ENCODE measurements around the gene FAM163A.
A peak's percentile ranks its signal among the peaks of the same experiment; 100 is the strongest.

The FAM163A gene

GRCh38 chr1:179767996-179768395, 24.9 kb downstream of the FAM163A start:
- H3K79me1 ChIP-seq (ENCODE audit: low read length) = no peaks in the 10 kb centered on the region
- no peak overlapping the region for H4K5ac ChIP-seq (ENCODE audit: low read length)
- H3K4me3 ChIP-seq (ENCODE audit: low read length) = no peak overlapping the region
- no peak overlapping the region for H3K56ac ChIP-seq (ENCODE audit: low read length)
- no peak overlapping the region for H2AK5ac ChIP-seq (ENCODE audit: low read length)
- no peak overlapping the region for H2BK15ac ChIP-seq (replicated peaks; ENCODE audit: low read depth)
- H3K27me3 ChIP-seq (ENCODE audit: insufficient read depth, low read length, poor library complexity) = no peaks in the 10 kb centered on the region
- no peak overlapping the region for H3K27ac ChIP-seq (ENCODE audit: low read depth, low read length)
- no peak overlapping the region for H3K4me2 ChIP-seq (ENCODE audit: low read length)
- no peak overlapping the region for H3K4ac ChIP-seq (ENCODE audit: low read depth, low read length)
- H3K36me3 ChIP-seq (ENCODE audit: control insufficient read depth, insufficient read depth, low read length) = no peaks in the 10 kb centered on the region
- H2BK120ac ChIP-seq (ENCODE audit: low read depth, low read length) = no peak overlapping the region
- H2BK5ac ChIP-seq (ENCODE audit: low read length) = no peak overlapping the region
- no peak overlapping the region for H3K18ac ChIP-seq (ENCODE audit: low read length)
- H3K4me1 ChIP-seq (ENCODE audit: control insufficient read depth, low read depth, low read length) = no peaks in the 10 kb centered on the region
- no peak for DNase-seq
- no CpG with 5 or more reads among the region's 2 CpGs for WGBS (ENCODE audit: extremely low coverage, insufficient coverage, low lambda C conversion rate)
- H3K23ac ChIP-seq (ENCODE audit: low read length) = no peak overlapping the region
- no peak overlapping the region for H3K9ac ChIP-seq (ENCODE audit: low read length)
- H3K79me2 ChIP-seq (ENCODE audit: control insufficient read depth, insufficient read depth, low read length) = no peaks in the 10 kb centered on the region
- no peak overlapping the region for H4K8ac ChIP-seq (ENCODE audit: low read depth, low read length)

GRCh38 chr1:179770887-179771502, 27.9 kb downstream of the FAM163A start:
- Histone ChIP-seq H3K23ac (ENCODE audit: low read length) (no peak overlapping the region), H4K8ac (ENCODE audit: low read depth, low read length) (no peak overlapping the region)
- no CpG with 5 or more reads among the region's 9 CpGs for WGBS (ENCODE audit: extremely low coverage, insufficient coverage, low lambda C conversion rate)

GRCh38 chr1:179773264-179773663, 30.2 kb downstream of the FAM163A start:
- Histone ChIP-seq H2BK120ac (ENCODE audit: low read depth, low read length) (no peak overlapping the region), H3K4me1 (ENCODE audit: control insufficient read depth, low read depth, low read length) (no peaks in the 10 kb centered on the region), H3K79me2 (ENCODE audit: control insufficient read depth, insufficient read depth, low read length) (no peaks in the 10 kb centered on the region), H3K27ac (ENCODE audit: low read depth, low read length) (no peak overlapping the region), H4K5ac (ENCODE audit: low read length) (no peak overlapping the region), H3K4me3 (ENCODE audit: low read length) (no peak overlapping the region), H3K27me3 (ENCODE audit: insufficient read depth, low read length, poor library complexity) (no peaks in the 10 kb centered on the region), H3K23ac (ENCODE audit: low read length) (no peak overlapping the region), H3K79me1 (ENCODE audit: low read length) (no peaks in the 10 kb centered on the region), H3K56ac (ENCODE audit: low read length) (no peak overlapping the region), H2AK5ac (ENCODE audit: low read length) (no peak overlapping the region), H3K4ac (ENCODE audit: low read depth, low read length) (no peak overlapping the region), H3K4me2 (ENCODE audit: low read length) (no peak overlapping the region), H3K18ac (ENCODE audit: low read length) (no peak overlapping the region), H3K36me3 (ENCODE audit: control insufficient read depth, insufficient read depth, low read length) (no peaks in the 10 kb centered on the region), H3K9ac (ENCODE audit: low read length) (no peak overlapping the region), H2BK15ac (replicated peaks; ENCODE audit: low read depth) (no peak overlapping the region), H4K8ac (ENCODE audit: low read depth, low read length) (no peak overlapping the region), H2BK5ac (ENCODE audit: low read length) (no peak overlapping the region)
- no CpG with 5 or more reads among the region's 4 CpGs for WGBS (ENCODE audit: extremely low coverage, insufficient coverage, low lambda C conversion rate)
- DNase-seq = no peak

More at GRCh38 chr1:179770887-179771502, 27.9 kb downstream of the FAM163A start:
- no peak overlapping the region for H3K9ac ChIP-seq (ENCODE audit: low read length)
- no peaks in the 10 kb centered on the region for H3K36me3 ChIP-seq (ENCODE audit: control insufficient read depth, insufficient read depth, low read length)
- H4K5ac ChIP-seq (ENCODE audit: low read length) = no peak overlapping the region
- no peaks in the 10 kb centered on the region for H3K27me3 ChIP-seq (ENCODE audit: insufficient read depth, low read length, poor library complexity)
- H3K4me3 ChIP-seq (ENCODE audit: low read length) = no peak overlapping the region
- H2BK120ac ChIP-seq (ENCODE audit: low read depth, low read length) = no peak overlapping the region
- DNase-seq = peak; percentile 36
- H3K18ac ChIP-seq (ENCODE audit: low read length) = no peak overlapping the region
- no peak overlapping the region for H2BK5ac ChIP-seq (ENCODE audit: low read length)
- H3K4me2 ChIP-seq (ENCODE audit: low read length) = no peak overlapping the region
- H3K79me1 ChIP-seq (ENCODE audit: low read length) = no peaks in the 10 kb centered on the region
- no peak overlapping the region for H3K56ac ChIP-seq (ENCODE audit: low read length)
- no peak overlapping the region for H3K4ac ChIP-seq (ENCODE audit: low read depth, low read length)
- no peaks in the 10 kb centered on the region for H3K79me2 ChIP-seq (ENCODE audit: control insufficient read depth, insufficient read depth, low read length)
- no peak overlapping the region for H2BK15ac ChIP-seq (replicated peaks; ENCODE audit: low read depth)
- no peak overlapping the region for H3K27ac ChIP-seq (ENCODE audit: low read depth, low read length)
- H3K4me1 ChIP-seq (ENCODE audit: control insufficient read depth, low read depth, low read length) = no peaks in the 10 kb centered on the region
- no peak overlapping the region for H2AK5ac ChIP-seq (ENCODE audit: low read length)

GRCh38 chr1:179774000-179774399, 30.9 kb downstream of the FAM163A start:
- Histone ChIP-seq H3K4me3 (ENCODE audit: low read length) (no peak overlapping the region), H3K27ac (ENCODE audit: low read depth, low read length) (no peak overlapping the region), H3K36me3 (ENCODE audit: control insufficient read depth, insufficient read depth, low read length) (no peaks in the 10 kb centered on the region), H3K56ac (ENCODE audit: low read length) (no peak overlapping the region), H3K4me2 (ENCODE audit: low read length) (no peak overlapping the region), H3K9ac (ENCODE audit: low read length) (no peak overlapping the region), H4K5ac (ENCODE audit: low read length) (no peak overlapping the region), H3K79me1 (ENCODE audit: low read length) (no peaks in the 10 kb centered on the region), H3K4me1 (ENCODE audit: control insufficient read depth, low read depth, low read length) (no peaks in the 10 kb centered on the region), H3K23ac (ENCODE audit: low read length) (no peak overlapping the region), H3K79me2 (ENCODE audit: control insufficient read depth, insufficient read depth, low read length) (no peaks in the 10 kb centered on the region), H2BK15ac (replicated peaks; ENCODE audit: low read depth) (no peak overlapping the region), H3K4ac (ENCODE audit: low read depth, low read length) (no peak overlapping the region), H3K27me3 (ENCODE audit: insufficient read depth, low read length, poor library complexity) (no peaks in the 10 kb centered on the region), H2BK5ac (ENCODE audit: low read length) (no peak overlapping the region), H2AK5ac (ENCODE audit: low read length) (no peak overlapping the region), H3K18ac (ENCODE audit: low read length) (no peak overlapping the region), H4K8ac (ENCODE audit: low read depth, low read length) (no peak overlapping the region), H2BK120ac (ENCODE audit: low read depth, low read length) (no peak overlapping the region)
- DNase-seq = no peak
- no CpG with 5 or more reads among the region's 2 CpGs for WGBS (ENCODE audit: extremely low coverage, insufficient coverage, low lambda C conversion rate)

GRCh38 chr1:179774566-179774965, 31.5 kb downstream of the FAM163A start:
- no peak overlapping the region for H3K4ac ChIP-seq (ENCODE audit: low read depth, low read length)
- H2BK15ac ChIP-seq (replicated peaks; ENCODE audit: low read depth) = no peak overlapping the region
- no peak overlapping the region for H2BK120ac ChIP-seq (ENCODE audit: low read depth, low read length)
- no peaks in the 10 kb centered on the region for H3K79me1 ChIP-seq (ENCODE audit: low read length)
- no peak overlapping the region for H3K27ac ChIP-seq (ENCODE audit: low read depth, low read length)
- no peak overlapping the region for H3K4me2 ChIP-seq (ENCODE audit: low read length)
- no peak overlapping the region for H2AK5ac ChIP-seq (ENCODE audit: low read length)
- no peak for DNase-seq
- no peaks in the 10 kb centered on the region for H3K36me3 ChIP-seq (ENCODE audit: control insufficient read depth, insufficient read depth, low read length)
- H3K4me1 ChIP-seq (ENCODE audit: control insufficient read depth, low read depth, low read length) = no peaks in the 10 kb centered on the region
- no peaks in the 10 kb centered on the region for H3K79me2 ChIP-seq (ENCODE audit: control insufficient read depth, insufficient read depth, low read length)
- no peak overlapping the region for H3K18ac ChIP-seq (ENCODE audit: low read length)
- no peak overlapping the region for H3K23ac ChIP-seq (ENCODE audit: low read length)
- no peaks in the 10 kb centered on the region for H3K27me3 ChIP-seq (ENCODE audit: insufficient read depth, low read length, poor library complexity)
- H2BK5ac ChIP-seq (ENCODE audit: low read length) = no peak overlapping the region
- H4K5ac ChIP-seq (ENCODE audit: low read length) = no peak overlapping the region
- no CpG with 5 or more reads among the region's 8 CpGs for WGBS (ENCODE audit: extremely low coverage, insufficient coverage, low lambda C conversion rate)
- no peak overlapping the region for H3K4me3 ChIP-seq (ENCODE audit: low read length)
- no peak overlapping the region for H3K9ac ChIP-seq (ENCODE audit: low read length)
- no peak overlapping the region for H4K8ac ChIP-seq (ENCODE audit: low read depth, low read length)
- H3K56ac ChIP-seq (ENCODE audit: low read length) = no peak overlapping the region

GRCh38 chr1:179775009-179775408, 31.9 kb downstream of the FAM163A start:
- Histone ChIP-seq H3K79me2 (ENCODE audit: control insufficient read depth, insufficient read depth, low read length) (no peaks in the 10 kb centered on the region), H3K27ac (ENCODE audit: low read depth, low read length) (no peak overlapping the region), H3K4ac (ENCODE audit: low read depth, low read length) (no peak overlapping the region), H3K27me3 (ENCODE audit: insufficient read depth, low read length, poor library complexity) (no peaks in the 10 kb centered on the region), H3K4me3 (ENCODE audit: low read length) (no peak overlapping the region), H2BK120ac (ENCODE audit: low read depth, low read length) (no peak overlapping the region), H3K18ac (ENCODE audit: low read length) (no peak overlapping the region), H4K5ac (ENCODE audit: low read length) (no peak overlapping the region), H3K36me3 (ENCODE audit: control insufficient read depth, insufficient read depth, low read length) (no peaks in the 10 kb centered on the region), H4K8ac (ENCODE audit: low read depth, low read length) (no peak overlapping the region), H3K56ac (ENCODE audit: low read length) (no peak overlapping the region), H2AK5ac (ENCODE audit: low read length) (no peak overlapping the region), H3K4me2 (ENCODE audit: low read length) (no peak overlapping the region), H3K9ac (ENCODE audit: low read length) (no peak overlapping the region), H2BK5ac (ENCODE audit: low read length) (no peak overlapping the region), H3K79me1 (ENCODE audit: low read length) (no peaks in the 10 kb centered on the region), H3K4me1 (ENCODE audit: control insufficient read depth, low read depth, low read length) (no peaks in the 10 kb centered on the region), H3K23ac (ENCODE audit: low read length) (no peak overlapping the region), H2BK15ac (replicated peaks; ENCODE audit: low read depth) (no peak overlapping the region)
- DNase-seq = no peak
- WGBS (ENCODE audit: extremely low coverage, insufficient coverage, low lambda C conversion rate) = no CpG with 5 or more reads among the region's 6 CpGs

Measured in mesendoderm (in vitro differentiated cells).